ENCODE measurements around the gene PMM1. TPM values are rescaled to one million over a fixed set of nuclear protein-coding genes. Genes with fewer than 3 reads are reported as not detected.
A peak's percentile ranks its signal among the peaks of the same experiment; 100 is the strongest.

PMM1 gene
- total RNA-seq, 1 experiment from 2014 or later: 15.8 TPM

DNA sequence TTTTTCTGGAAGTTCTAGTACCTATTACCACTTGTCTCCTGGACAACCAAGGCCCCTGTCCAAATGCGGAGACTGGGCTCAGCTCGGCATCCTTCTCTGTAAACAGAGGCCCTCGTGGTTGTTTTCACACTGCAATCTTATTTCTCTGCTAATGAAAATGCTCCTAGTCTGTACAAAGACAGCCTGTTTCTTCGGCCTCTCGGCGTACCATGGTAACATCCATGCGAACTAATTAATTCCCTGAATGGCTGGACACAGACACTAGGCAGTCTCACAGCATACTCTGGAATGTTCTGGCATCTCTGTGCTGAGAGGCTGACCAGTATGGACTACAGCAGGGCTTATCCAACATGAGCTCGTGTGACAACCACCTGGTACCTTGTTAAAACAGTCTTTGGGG, 51.1 kb downstream of the PMM1 start:
- no peak for DNase-seq (ENCODE audit: low read depth)

DNA sequence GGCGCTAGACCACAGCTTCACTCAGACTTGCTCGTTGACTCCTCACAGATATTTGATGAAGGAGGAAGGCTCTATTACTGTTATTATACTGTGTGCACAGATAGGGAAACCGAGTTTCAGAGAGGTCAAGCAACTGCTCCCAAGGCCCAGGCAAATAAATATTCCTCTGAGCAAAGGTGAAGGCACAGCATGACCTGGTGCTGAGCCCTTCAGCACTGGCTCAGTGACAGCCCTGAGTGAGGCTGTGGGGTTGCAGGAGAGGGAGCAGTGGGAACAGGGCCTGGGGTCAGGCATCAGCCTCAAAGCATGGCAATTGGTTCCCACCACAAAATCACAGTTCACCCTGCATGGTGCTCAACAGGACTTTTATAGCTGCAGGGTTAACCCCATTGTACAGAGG, 52.4 kb downstream of the PMM1 start:
- no peak for DNase-seq (ENCODE audit: low read depth)

DNA sequence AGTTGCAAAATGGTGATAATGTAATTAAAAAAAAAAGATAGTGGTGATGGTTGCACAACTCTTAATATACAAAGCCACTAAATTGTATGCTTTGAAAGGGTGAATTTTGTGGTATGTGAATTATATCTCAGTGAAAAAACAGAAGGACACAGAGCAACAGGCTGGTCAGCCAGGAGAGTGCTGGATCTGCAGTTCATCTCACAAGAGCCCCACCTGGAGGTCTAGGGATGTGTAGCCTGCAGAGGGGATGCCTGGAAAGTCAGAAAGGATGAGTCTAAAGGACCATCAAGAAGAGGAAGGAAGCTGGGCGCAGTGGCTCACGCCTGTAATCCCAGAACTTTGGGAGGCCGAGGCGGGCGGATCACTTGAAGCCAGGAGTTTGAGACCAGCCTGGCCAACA, 54.4 kb downstream of the PMM1 start:
- DNase-seq (ENCODE audit: low read depth): peak; percentile 34

DNA sequence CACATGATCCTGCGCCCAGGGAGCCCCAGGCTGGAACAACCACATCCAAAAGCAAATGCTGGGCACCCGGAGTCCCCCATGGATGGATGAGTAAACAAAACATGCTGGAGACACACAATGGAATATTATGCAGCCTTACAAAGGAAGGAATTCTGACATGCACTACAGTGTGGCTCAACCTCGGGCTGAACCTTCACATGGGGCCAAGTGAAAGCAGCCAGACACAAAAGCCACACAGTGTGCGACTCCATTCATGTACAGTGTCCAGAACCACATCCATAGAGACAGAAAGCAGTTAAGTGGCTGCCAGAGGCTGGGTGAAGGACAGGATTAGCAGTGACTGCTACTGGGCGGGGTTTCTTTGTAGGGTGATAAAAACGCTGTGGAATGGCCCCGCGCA, 55.4 kb downstream of the PMM1 start:
- no peak for DNase-seq (ENCODE audit: low read depth)

DNA sequence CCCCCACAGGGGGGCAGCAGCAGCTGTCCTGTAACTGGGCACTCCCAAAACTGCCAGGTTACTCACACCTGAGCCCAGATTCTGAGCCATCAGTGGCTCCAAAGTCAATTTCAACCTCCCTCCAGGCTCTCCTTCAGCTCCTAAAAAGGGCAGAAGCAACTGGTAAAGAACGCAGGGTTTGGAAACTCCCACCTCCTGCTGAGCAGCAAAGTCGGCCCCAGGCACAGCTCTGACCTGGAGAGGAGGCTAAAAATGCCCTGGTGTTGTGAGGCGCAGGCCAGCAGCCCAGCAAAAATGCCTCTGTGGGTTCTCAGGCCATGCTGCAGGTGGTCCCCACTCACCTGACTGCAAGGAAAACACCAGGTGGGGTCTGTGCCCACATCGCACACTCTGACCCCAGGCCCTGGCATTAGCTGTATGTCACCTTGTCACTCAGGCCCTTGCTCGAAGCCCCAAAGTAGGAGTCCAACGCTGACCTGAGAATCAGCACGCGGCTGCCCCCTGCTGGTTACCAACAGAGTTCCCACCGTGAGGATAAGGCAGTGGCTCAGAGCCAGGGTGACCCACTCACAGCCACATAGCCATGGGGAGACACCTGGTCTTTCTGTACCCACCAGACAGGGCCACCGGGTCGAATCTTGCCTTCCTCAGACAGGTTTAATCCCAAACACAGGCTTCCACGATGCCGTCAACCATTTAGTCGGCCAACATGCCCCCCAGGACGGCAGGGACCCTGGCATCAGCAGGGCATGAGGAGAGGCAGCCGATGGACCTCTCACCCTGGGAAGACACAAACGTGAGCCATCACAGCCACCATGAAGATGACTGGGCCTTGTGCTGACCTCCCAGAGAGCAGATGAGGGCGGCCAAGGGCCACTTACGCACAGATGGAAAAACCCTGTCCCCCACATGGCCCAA, 56.5 kb downstream of the PMM1 start:
- peak; percentile 17 for DNase-seq (ENCODE audit: low read depth)

DNA sequence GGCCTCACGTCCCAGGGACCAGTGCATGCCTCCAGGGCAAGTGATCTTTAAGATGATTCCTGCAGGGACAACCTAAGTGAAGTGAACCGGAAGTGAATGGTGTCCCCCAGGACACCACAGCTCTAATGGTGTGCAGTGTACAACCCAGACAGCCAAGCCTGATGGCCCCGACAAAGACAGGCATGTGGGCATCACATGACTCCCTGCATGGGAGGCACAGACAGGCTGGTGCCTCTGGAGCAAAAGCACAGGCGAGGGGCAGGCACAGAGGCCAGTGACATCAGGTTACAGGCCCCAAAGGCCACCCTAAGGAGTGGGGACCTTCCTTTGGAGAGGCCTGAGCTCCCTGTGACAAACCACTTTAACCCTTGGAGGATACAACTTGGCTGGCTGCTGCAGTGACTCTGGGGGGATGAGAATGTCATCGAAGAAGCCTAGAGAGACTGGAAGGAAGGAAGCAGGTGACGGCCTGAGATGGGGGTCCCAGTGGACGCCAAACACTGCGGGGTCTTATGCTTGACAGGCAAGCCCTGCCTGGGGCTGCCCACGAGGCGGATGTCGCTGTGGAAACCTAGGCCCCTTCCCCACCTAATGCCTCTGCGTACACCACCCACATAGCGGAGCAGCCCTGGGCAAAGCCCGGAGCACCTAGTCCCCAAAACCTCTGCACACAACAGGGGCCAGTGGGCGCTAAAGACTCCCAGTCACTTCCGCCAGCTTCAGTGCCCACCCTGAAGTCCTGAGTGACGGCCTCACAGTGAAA, 57.7 kb downstream of the PMM1 start:
- no peak for DNase-seq (ENCODE audit: low read depth)

DNA sequence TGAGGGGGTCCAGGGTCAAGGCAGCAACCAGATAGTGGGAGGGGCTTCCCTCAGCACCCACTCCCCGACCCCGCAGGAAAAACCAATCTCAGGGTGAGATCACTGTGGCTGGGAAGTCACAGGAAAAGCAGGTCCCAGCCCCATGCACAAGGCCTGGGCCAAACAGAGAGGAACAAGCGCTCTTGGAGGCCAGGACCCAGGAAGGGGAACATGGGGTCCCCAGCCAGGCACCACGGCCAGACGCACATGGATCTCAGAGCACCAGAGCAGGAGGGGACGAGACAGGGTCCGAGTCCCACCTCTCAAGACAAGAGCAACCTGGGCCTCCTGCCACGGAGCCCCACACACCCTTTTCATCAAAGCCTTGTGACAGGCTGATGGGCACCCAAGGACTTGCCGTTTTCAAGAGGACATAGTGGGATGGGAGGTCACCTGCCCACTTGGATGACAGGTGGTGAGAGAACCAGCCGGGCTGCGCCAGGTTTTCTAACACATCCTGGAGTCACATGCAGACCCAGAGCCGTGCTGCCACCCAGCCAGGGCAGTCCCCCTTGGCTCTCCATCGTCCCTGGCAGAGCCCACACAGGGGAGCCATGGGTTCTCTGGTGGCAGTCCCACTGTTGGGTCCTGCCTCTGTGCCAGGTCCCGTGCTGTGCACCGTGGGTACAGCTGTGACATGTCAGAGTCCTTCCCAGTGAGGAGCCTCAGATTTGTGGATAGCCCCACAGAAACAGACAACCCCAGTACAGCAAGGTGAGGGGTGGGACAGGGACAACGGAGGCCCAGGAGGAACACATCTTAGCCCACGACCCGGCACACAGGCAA, 58.5 kb downstream of the PMM1 start:
- no peak for DNase-seq (ENCODE audit: low read depth)

DNA sequence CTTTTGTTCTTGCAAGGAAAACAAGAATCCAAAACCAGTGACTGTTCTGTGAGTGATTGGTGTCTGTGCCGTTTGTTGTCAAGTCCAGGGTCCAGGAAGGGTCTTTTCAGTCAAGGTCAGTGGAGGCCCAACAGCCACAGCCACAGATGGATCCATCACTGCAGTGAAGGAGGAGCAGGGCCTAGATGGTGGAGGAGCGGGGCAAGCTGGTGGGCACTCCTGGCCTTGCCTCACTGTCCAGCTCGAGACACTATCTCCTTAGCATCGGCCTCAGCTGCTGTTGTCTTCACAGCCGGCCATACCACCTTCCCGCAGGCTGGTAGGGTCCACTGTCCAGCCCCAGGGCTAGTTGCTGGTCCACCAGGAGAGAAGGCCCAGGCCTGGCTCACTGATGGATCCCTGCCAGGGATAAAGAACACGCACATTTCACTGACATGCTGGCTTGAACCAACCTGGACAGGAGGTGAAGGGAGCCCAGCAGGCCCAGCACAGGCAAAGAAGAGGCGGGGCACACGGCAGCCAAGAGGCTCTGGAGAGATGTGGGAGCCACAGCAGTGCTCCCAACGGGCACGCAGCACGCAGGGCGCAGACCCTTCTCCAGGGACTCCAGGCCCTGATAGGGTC, 60.6 kb downstream of the PMM1 start:
- DNase-seq (ENCODE audit: low read depth): no peak

DNA sequence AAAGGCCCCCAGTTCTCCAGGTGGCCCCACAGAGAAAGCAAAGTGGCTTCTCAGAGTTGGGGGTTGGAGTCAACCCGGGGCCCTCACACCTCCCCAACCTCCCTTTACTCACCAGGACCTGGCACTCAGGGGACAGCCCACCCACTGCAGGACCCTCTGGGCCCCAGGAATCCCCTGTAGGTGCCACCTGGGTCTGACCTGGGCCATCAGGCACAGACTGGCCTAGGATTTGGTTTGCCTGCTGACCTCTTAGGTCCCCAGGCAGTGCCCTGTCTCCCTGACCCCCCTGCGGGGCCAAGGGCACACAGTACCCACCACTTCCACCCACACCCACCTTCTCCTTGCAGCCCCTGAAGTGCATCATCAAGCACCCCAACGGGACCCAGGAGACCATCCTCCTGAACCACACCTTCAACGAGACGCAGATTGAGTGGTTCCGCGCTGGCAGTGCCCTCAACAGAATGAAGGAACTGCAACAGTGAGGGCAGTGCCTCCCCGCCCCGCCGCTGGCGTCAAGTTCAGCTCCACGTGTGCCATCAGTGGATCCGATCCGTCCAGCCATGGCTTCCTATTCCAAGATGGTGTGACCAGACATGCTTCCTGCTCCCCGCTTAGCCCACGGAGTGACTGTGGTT, 61.4 kb downstream of the PMM1 start:
- no peak for DNase-seq (ENCODE audit: low read depth)

Other genes with a start within 250 kb of the PMM1 start
- gene TEF, start 207.9 kb downstream of the PMM1 start, total RNA-seq (2014; rRNA removed; shearing (Covaris generic)): 7.6 and 12.0 TPM in 2 replicates
- gene TOB2, start 143.0 kb downstream of the PMM1 start, total RNA-seq (2014; rRNA removed; shearing (Covaris generic)): 10.1 and 19.0 TPM in 2 replicates
- gene PHF5A, start 121.1 kb downstream of the PMM1 start, total RNA-seq (2014; rRNA removed; shearing (Covaris generic)): 42.8 and 69.0 TPM in 2 replicates
- gene ACO2, start 120.7 kb downstream of the PMM1 start, total RNA-seq (2014; rRNA removed; shearing (Covaris generic)): 28.1 and 43.7 TPM in 2 replicates
- gene POLR3H, start 45.4 kb downstream of the PMM1 start, total RNA-seq (2014; rRNA removed; shearing (Covaris generic)): 21.5 and 22.5 TPM in 2 replicates
- 0.25 TPM in 1 of 2 replicates, not detected in the other for gene CSDC2, start 28.8 kb downstream of the PMM1 start, total RNA-seq (2014; rRNA removed; shearing (Covaris generic))
- 20.0 and 26.0 TPM in 2 replicates for gene DESI1, start 31.2 kb upstream of the PMM1 start, total RNA-seq (2014; rRNA removed; shearing (Covaris generic))
- 392 and 397 TPM in 2 replicates for gene XRCC6, start 31.5 kb upstream of the PMM1 start, total RNA-seq (2014; rRNA removed; shearing (Covaris generic))
- gene SNU13, start 99.0 kb upstream of the PMM1 start, total RNA-seq (2014; rRNA removed; shearing (Covaris generic)): 77.7 and 96.3 TPM in 2 replicates
- gene MEI1, start 109.7 kb upstream of the PMM1 start, total RNA-seq (2014; rRNA removed; shearing (Covaris generic)): 0.30 TPM in 1 of 2 replicates, not detected in the other
- 10.3 and 12.0 TPM in 2 replicates for gene CCDC134, start 210.8 kb upstream of the PMM1 start, total RNA-seq (2014; rRNA removed; shearing (Covaris generic))
- 30.3 and 44.9 TPM in 2 replicates for gene SREBF2, start 243.3 kb upstream of the PMM1 start, total RNA-seq (2014; rRNA removed; shearing (Covaris generic))